Fibroblast of lung (primary cell): ENCODE measurements around the gene ACOT7.

Experiments used
- CTCF ChIP-seq, 2 donors: IDR thresholded peaks in 1 of 2; conservative IDR thresholded peaks in 1 of 2; 1 replicate in 1 of 2; 2 replicates in 1 of 2; pipeline ENCODE4 v1.5.1; 2011 to 2012; ENCODE audit warnings: low read length in 2 of 2, control low read depth in 1 of 2, inconsistent platforms in 1 of 2, low read depth in 1 of 2, mild to moderate bottlenecking in 1 of 2
- EZH2 ChIP-seq: IDR thresholded peaks from 2 replicates; pipeline ENCODE4 v1.5.1; 2012; ENCODE audit warnings: low read length, control low read depth, mild to moderate bottlenecking; ENCODE audit errors: missing control alignments

DNA sequence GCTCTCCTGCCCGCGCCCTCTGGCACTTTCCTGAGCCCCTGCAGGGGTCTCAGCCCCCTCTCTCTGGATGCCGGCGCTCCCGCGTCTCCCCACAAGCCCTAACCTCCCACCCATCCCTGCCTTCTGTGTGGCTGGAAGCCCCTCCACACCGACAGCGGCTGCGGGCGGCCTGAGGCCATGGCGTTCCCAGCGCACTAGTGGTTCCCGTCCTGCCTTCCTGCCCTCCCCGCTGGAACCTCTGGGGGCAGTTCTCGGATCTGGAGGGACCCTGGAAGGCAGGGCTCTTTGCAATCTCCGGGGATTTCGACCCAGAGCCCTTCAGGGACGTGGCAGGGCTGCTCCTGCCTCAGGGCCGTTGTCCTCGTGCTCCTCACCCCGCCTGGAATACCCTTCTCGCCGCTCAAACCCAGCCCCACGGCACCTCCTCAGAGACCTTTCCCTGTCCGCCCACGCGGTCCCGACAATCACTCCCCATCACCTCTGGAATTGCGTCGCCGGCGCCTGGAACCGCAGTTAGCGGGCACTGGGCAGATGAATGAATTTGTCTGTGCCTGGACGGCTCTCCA is 30.5 kb upstream of the ACOT7 start:
- TF ChIP-seq CTCF (conservative IDR thresholded peaks at IDR 0.05 in 1 of 2, IDR thresholded peaks at IDR 0.05 in 1 of 2; ENCODE audit: low read depth in 1 of 2, low read length in 2 of 2) (no peak), EZH2 (peak; percentile 76)
